NCI-H1436 treated with DMSO at 0.1 percent for 48 hours (cell line): ENCODE results near the gene PIP4K2A.

Experiments
- DNase-seq: peaks from one replicate; lab custom pipeline; 2025; lab: John Stamatoyannopoulos, UW

Gene PIP4K2A

DNA sequence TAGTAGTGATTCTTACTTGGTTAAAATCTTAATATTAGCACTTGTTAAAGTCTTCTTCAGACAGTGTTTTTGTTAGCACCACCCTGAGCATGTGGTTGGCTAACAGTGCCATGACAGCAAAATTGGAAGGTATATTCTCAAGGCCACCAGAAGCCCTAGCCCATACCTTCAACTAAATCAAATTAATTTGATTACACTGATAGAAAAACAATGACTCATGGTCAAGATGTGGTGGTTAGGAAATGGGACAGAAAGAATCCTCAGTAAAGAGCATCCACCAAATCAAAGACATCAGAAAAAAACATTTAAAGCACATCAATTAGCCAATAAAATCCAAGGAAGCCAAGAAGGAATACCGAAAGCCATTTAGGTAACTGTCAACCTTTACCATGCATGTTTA, 75.5 kb downstream of the PIP4K2A start:
- DNase-seq: no peak

DNA sequence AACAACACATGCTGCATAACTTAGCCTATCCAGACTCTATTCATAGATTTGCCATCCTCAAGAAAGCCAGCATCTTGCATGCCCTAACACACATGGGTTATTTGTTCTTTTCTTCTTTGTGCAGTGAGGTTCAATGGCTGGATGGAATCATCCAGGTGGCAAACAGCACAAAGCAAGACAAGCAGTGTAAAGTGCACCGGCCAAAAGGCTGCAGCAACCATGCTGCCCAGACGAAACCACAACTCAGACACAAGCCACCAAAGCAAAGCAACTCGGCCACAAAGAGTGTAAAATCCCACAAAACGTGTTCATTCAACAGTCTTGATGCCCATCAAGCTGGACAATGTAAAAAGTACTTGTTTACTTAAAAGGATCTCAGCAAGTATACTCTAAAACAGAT, 76.9 kb downstream of the PIP4K2A start:
- DNase-seq: no peak

DNA sequence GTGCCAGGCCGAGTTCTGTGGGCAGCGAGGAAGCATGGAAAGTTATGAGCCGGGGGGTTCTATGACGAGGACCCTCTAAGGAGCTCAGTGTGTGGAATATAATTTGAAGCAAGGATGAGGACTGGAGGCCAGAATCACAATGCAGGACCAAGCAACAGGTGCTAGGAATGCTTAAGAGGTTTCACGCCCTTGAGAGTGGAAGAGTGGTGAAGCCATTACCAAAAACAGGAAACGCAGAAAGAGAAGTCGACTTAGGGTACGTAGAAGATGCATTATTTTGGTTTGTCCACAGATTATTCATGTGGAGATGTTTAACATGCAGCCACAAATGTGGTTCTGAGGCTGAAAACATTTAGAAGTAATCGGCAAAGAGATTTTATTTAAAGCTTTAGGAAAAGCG, 78.7 kb downstream of the PIP4K2A start:
- DNase-seq: no peak

DNA sequence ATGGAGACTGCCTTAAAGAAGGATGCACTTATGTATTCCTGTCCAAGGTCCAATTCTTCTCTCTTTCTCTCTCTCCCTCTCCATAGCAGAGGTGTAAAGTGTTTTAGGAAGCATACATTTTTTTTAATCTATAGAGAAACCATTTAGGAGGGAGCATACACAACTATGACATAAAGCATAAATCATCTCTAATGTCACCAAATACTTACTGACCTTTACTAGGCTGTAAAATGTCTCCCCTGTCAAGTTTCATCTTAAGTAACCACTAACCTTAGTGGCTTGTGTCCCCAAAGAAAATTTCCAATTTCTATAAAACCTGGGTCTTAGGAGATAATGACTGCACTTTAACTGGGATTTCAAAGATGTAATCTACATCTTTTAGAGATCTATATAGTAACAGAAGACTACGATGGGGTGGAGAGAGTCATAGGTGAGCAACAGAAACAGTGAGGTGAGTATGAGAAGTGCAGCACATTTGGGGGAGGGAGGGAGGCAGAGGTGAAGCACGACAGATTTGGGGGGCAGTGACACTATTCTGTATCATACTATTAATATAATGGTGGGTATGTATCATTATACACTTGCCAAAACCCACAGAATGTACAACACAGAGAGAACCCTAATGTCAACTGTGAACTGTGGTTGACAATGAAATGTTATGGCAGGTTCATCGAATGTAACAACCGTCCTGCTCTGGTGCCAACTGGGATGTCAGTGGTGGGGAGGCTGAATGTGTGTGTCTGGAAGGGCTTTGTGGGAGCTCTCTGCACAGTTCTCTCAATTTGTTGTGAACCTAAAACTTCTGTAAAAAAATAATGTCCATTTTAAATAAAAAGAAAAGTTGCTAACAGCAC, 79.5 kb downstream of the PIP4K2A start:
- no peak for DNase-seq

DNA sequence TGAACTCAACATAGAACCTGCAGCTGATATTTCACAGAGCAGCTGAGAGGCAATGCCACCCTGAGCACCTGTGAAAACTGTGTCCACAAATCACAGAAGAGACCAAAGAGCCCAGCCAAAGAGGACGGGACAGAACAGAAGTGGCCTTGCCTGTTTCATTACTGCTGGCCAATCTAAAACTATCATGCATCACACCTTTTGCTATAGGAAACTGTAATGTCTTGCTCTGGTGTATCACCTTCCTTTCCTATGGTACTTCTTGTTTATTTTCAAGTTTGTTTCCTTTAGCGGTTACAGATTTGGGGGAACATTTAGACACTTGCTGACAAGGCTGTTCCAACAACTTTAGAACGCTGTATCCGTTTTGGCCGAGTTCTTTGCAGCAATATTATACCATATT, 80.3 kb downstream of the PIP4K2A start:
- DNase-seq: no peak

DNA sequence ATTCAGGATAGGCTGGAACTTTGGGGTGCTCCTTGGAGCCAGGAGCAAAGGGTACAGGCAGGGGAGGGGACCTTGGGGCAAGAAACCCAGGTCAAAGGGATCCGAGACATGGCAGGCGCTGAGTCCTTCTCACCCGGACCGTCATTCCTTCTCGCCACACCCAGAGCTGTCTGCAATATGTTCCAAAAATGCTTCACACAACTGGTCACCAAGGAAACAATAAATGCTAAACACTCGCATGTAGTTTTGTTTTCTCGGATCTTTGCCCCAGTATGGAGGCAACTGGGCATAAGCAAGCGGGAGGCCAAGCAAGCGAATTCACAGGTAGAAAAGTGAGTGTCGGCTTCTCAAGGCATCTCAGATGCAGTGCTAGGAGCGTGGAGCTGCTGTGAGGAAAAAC, 80.8 kb downstream of the PIP4K2A start:
- DNase-seq: no peak

DNA sequence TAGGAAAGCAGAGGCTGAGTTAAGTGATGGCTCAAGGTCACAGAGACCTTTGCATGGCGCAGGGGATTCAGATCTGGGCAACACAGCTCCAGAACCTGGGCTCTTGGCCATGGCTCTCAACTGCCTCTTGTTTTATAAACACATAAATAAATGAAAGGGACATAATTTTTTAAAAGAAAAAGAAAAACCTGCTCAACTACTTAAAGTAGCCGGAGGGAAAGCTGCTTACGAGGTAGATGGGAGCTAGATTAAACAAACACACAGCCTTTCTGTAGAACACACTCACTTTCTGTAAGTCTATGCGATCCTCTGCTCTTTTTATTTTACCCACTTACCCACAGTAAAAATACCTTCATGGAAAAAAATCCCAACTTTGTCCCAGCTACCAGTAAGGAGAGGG, 81.3 kb downstream of the PIP4K2A start:
- no peak for DNase-seq

DNA sequence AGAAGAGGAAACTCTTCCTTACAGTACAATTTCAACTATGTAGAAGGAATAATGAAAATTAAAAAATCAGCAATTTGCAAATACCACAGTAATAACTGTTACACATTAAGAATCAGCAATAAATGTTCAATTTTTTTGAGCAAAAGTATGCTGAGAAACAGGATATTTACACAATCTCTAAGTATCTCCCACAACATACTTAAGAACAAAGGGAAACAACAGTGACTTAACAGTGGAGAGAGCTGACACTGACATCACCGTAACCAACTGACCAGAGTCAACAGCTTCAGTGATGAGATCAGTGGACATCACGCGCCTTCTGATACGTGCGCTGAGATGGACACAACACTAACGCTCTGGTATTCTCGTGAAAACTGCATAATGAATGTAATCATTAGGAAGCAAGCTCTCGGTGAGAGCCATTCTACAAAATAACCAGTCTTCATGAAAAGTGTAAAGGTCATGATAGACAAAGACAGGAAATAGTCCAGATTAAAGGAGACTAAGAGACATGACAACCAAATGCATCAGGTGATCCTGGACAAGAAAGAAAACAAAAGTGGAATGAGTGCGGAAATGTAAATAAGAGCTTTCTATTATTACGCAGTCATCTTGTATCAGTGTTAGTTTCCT, 82.6 kb downstream of the PIP4K2A start:
- no peak for DNase-seq

DNA sequence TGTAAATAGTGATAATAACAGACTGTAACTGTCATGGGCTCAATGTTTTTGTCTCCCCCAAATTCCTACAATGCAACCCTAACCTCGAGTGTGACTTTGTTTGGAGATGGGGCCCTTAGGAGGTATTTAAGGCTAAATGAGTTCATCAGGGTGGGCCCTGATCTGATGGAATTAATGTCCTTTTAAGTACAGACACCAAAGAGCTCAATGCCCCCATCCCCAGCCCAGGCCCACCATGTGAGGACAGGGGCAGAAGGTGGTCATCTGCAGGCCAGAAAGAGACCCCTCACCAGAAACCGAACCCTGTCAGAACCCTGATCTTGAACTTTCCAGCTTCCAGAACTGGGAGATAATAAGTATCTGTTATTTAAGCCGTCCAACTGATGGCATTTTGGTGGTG, 83.2 kb downstream of the PIP4K2A start:
- DNase-seq: no peak

DNA sequence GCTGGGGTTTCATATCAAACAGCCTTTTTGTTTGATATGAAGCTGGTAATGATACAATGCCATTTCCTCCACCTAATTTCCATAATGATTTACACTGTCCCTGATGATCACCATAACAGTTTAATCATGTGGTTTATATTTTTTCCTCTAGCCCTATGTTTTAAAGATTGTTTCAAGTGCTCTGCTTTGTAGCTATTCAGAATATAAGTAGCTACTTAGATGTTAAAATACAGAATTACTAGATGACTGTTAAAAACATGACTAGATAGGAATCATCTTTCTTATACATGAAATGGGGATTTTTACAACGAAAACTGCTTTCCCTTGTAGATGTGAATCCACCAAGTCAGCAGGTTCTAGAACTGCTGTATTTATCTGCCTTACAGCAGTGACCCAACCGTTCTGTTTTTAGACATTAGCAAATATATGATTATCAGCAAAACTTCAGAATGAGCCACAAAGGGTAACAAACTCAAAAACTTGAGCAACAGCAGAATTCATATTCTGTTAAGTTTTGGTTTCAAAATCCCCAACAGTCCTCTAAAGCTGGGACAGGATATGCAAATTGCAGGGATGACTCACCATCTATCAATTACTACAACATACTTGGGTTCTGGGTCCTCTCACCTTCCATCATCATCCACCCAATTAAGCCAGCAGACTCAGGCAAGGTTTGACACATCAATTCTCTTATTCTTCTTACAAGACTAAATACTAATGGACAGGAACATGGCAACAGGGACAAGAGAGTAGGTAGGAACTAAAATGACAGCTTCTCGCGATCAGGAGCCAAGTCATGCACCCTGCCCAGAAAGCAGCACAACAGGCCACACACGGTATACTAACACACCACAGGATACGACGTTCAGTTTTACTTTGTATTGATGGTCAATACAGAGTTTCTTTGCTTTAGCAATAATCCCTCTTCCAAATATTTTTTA, 83.9 kb downstream of the PIP4K2A start:
- DNase-seq: no peak

DNA sequence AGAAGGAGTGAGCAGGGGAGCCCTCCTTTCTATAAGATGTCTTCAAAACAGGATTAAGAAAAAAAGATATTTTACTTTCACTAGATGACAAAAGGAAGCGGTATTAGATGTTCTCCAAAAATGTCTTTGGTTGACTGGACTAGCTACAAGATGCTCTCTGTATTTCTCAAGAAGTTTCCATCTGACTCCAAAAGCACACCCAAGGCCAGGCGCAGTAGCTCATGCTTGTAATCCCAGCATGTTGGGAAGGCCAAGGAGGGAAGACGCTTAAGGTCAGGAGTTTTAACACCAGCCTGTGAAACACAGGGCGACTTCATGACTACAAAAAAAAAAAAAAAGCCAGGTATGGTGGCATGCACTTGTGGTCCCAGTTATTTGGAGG, 84.5 kb downstream of the PIP4K2A start:
- no peak for DNase-seq

DNA sequence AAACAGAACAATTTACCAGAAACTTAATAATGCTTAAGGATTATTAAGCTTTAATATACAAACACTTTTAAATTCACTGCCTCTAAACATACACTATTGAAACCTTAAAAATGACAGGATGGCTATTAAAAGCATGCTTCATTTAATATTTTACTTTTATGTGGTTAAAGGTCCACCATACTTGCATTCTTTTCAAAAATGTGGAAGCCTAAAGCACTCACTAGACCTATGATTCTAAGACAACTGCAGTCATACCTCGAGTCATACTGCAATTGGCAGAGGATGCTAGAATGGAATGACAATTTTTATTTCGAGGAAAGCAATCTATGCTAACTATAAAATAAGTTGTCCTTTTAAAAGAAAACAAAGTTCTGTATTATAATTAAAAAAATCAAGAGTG, 85.3 kb downstream of the PIP4K2A start:
- no peak for DNase-seq

DNA sequence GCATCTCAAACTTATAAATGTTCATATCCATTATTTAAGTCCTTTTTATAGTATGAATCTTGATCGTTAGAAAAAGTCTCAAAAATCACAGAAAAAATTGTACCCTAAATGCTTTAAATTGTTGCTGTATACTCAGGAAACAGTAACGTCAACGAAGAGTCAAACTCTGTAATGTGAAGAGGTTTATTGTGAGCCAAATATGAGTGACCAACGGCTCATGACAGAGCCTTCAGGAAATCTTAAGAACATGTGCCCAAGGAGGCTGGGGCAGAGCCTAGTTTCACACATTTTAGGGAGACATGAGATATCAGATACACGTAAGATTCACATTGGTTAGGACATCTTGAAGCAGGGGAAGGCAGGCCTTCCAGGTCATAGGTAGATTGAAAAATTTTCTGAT, 86.1 kb downstream of the PIP4K2A start:
- no peak for DNase-seq

DNA sequence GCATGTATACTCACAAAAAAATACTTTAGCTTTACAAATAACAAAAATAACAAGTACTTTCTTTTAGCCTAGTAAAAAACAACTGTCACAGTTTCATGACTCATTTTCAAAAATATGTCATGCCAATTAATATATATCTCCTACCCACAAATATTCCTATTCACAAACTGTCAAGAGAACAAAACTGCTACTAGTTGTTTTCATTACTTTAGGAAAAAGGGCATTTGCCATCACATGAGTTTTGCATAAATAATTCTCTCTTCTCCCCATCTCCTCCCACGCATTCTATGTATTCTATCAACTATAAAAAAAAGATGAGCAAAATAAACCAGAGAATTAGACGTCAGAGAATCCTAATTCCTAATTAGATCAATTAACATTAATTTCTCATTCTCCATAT, 87.6 kb downstream of the PIP4K2A start:
- DNase-seq: no peak

DNA sequence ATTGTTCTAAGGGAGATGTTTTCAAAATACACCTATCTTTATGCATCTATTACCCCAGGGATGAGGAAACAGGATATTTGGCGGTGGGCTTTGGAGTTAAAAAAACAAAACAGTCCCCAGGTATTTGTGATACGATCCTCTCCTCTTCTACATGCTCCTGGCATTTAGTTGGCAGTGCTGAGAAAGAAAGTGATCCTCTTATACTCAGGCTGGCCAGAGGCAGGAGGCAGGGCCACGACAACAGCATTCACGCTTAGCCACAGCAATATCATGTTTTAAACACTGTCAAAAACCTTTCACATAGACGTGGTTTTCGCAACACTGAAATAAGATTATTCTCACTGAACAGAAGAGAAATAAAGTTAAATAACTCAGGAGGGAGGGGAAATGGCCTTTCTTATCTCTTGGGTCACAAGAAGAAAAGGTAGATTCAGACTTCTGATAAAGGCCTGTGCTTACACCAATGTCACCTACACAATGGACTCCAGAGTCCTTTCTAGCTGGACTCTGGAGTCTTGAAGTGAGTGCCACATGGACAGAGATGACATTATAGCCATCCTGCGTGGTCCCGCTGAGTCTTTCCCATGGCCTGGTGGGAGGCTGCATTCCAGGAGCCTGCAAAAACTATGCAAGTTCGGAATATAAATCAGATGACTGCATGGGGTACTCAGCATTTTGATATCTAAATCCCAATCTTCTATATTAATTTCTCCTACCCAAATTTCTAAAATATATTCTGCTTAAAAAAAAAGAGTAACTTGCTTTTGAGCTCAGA, 88.7 kb downstream of the PIP4K2A start:
- no peak for DNase-seq

DNA sequence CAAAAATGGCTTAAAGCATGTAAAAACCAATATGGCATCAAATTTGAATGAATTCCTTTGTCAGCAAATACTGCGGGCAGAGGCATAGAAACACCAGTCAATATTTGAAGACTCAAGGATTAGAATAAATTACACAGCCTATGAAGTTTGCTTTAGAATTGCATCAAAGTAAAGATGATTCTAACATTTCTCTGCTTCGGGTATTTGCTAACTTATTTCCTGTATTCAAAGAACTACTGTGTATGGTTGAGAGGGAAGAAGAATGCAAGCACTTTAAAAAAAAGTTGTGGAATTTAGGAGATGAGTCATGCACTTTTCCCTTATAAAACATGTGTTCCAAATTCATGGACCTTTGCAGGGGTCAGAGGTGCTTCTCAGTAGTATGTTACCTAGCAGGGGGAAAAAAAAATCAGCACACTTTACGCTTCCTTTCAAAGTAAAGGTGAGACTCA, 90.1 kb downstream of the PIP4K2A start:
- no peak for DNase-seq

DNA sequence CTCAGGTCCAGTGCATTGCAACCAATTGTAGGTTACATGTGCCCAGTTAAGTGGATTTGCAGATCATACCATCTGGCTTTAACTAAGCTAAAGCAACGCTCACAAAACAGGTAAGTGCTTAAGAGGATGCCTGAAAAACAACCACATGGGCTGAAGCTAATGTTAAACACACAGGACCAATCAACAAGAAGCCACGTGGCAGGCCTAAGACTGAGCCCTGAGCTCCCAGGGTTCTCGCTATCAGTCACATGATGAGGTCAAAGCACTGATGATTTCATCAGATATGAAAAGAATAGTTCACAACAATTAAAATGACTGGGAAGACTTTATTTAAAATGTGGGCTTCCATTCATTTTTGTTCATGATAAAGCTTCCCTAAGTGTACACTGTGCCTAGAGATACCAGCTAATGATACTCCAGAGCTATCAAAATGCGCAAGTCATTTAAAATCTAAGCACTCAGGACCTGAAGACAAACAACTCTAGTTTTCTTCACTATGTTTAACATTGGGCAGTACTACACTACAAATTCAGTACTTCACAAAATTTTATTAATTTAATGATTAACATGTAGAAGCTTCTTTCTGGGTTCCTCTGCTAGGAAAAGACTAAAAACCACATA, 90.6 kb downstream of the PIP4K2A start:
- DNase-seq: no peak

DNA sequence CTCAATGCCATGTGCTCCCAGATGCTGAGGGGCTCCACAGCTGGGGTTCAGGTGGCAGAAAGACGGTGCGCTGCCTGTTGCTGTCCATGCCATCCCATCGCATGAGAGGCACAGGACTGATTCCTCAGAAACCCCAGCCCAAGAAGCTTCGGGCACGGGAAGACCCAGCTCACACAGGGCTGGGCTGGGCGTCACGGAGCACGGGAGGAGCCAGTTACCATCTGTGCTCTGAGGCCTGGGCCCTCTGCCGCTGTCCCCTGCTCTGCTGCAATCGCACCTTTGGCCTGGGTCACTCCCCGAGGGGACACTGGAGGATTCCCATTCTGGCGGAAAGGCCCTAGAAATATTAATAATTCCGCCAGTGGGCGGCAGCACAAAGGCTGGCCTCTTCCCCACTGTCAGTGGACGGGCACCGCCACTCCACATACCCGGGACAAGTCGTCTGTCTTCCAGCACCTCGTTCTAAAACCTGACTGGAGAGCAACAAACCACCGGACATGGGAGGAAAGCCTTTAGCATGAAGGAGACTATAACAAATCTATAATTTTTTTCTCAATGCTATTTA, 92.1 kb downstream of the PIP4K2A start:
- no peak for DNase-seq

DNA sequence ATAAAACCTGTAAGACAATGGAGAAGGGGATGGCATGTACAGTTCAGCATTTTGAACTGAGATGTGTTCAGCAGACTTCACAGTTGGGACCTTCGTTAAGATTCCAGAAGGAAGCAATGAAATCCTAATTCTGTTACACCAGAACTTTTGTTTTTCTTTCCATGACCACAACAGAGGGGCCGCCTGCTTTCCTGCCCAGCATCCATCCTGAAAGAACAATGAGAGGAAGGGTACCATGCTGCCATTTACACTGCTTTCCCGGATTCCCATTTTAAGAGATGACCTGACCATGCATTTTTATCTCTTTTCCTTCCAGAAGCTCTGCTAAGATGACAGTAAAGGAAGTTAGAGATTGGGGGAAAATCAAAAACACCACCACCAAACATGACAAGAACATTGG, 92.7 kb downstream of the PIP4K2A start:
- no peak for DNase-seq

DNA sequence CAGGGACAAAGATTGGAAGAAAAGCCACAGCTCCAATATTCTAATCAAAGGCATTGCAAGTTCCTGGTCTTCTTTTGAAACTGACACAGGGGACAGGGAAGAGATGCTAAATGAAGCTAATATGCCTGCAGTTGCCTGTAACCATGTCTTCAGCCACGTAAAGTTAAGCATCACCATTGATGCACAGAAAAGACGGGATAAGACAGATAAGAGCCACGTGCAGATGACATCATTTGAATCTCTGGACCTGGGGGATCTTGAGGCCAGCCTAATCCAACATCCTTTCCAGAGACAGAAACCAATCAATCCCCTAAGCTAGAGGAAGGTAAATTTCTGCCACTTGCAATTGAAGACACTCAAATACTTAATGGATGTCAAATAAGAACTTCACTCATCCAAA, 93.4 kb downstream of the PIP4K2A start:
- DNase-seq: no peak
